ENCODE results near the gene TCF21.
A peak's percentile ranks its signal among the peaks of the same experiment; 100 is the strongest.
"Not testable (repeated sequence)": the region's sequence is repeated elsewhere in the genome, so short reads cannot be mapped to it uniquely, and the experiment has no call there.

Gene TCF21

DNA sequence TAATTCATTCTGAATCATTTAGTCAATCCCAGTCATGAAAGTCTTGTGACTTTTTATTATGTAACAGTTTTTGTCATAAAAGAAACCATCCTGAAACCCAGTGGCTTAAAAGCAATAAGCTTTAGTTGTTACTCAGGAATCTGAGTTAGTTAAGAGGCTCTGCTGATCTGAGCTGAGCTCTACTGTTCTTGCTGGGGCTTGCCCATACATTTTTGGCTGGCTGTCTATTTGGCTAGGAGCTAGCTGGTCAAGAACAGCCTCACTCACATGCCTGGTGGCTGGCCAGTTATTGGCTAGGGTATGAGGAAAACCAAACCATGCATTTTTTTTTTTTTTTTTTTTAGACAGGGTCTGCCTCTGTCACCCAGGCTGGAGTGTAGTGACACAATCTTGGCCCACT, 10.6 kb downstream of the TCF21 start:
- H3K27me3 ChIP-seq (ENCODE audit: control insufficient read depth, insufficient read depth, low read length), result no peaks in the 10 kb centered on the region
- no peak overlapping the region for H3K4me2 ChIP-seq (ENCODE audit: low read length)
- H3K9me3 ChIP-seq (replicated peaks; ENCODE audit: low read length), result no peaks in the 10 kb centered on the region
- H3K4me1 ChIP-seq (ENCODE audit: control insufficient read depth, insufficient read depth, low read length), result peaks cover 15% of the 10 kb centered on the region
- no peak overlapping the region for H3K9ac ChIP-seq (ENCODE audit: low read depth, low read length)
- no peak overlapping the region for H3K4me3 ChIP-seq (ENCODE audit: low read length)
- no peaks in the 10 kb centered on the region for H3K36me3 ChIP-seq (ENCODE audit: insufficient read depth, low read length)

DNA sequence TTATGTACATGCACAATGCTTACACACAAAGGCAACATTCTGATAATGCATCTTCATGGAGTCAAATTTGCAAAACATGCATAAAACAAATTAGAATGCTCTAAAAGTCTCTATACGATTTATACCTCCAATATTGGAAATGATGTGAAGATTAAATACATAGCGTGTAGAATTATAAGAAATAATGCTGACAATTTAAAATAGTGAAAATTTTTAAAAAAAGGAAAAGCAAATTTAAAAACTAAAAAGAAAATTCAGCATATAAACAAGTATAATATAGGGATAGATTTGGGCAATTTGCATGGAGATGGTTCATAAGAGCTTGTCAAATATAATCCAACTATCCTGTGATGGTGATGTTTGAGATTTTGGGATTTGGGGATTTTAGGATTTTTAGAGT, 14.9 kb downstream of the TCF21 start:
- Histone ChIP-seq H3K9ac (ENCODE audit: low read depth, low read length) (no peak overlapping the region), H3K36me3 (ENCODE audit: insufficient read depth, low read length) (no peaks in the 10 kb centered on the region), H3K27me3 (ENCODE audit: control insufficient read depth, insufficient read depth, low read length) (no peaks in the 10 kb centered on the region), H3K4me3 (ENCODE audit: low read length) (no peak overlapping the region), H3K9me3 (replicated peaks; ENCODE audit: low read length) (no peaks in the 10 kb centered on the region), H3K4me2 (ENCODE audit: low read length) (no peak overlapping the region), H3K4me1 (ENCODE audit: control insufficient read depth, insufficient read depth, low read length) (no peaks in the 10 kb centered on the region)

DNA sequence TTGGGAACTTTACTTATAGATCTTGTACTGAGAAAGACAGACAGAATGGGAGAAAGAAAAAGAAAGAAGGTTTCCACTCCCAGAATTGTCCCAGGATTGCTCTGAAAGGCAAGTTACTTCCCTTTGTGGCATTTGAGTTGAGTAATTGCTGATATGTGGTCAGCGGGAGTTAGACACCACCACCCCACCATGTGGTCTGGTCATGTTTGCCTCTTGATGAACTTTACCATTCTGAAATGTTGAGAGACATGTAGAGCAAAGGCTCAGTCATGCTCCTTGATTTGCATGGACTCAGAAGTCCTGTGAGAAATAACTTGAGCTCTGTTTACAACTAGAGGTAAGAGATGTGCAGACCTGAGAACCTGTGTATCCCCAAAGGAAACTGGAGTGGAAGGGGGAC, 17.1 kb downstream of the TCF21 start:
- Histone ChIP-seq H3K9ac (ENCODE audit: low read depth, low read length) (no peak overlapping the region), H3K4me3 (ENCODE audit: low read length) (no peak overlapping the region), H3K4me2 (ENCODE audit: low read length) (no peak overlapping the region), H3K27me3 (ENCODE audit: control insufficient read depth, insufficient read depth, low read length) (no peaks in the 10 kb centered on the region), H3K36me3 (ENCODE audit: insufficient read depth, low read length) (no peaks in the 10 kb centered on the region), H3K4me1 (ENCODE audit: control insufficient read depth, insufficient read depth, low read length) (no peaks in the 10 kb centered on the region), H3K9me3 (replicated peaks; ENCODE audit: low read length) (no peaks in the 10 kb centered on the region)

DNA sequence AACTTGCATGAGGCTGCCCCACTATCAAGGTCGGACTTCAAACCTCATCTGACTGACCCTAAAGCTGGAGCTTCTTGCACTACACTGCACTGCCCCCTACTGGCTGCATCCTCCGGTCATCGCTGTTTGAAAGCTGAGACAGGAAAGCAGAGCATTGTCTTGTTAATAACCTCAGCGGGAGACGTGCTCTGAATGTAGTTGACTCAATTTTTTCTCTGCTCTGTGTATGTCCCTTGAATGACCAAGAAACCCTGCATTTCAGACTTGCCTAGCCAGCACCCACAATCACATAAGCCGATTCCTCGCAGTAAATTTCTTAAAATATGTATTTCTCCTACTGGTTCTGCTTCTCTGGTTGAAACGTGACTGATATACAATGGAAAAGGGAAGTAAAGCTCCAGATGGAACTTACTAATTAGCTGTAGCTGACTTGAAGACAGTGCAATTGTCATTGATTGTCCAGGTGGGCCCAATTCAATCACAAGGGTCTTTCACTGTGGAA, 27.8 kb downstream of the TCF21 start:
- H3K36me3 ChIP-seq (ENCODE audit: insufficient read depth, low read length), result no peaks in the 10 kb centered on the region
- H3K9me3 ChIP-seq (replicated peaks; ENCODE audit: low read length), result no peaks in the 10 kb centered on the region
- peaks cover 7% of the 10 kb centered on the region for H3K4me1 ChIP-seq (ENCODE audit: control insufficient read depth, insufficient read depth, low read length)
- H3K9ac ChIP-seq (ENCODE audit: low read depth, low read length), result peak overlapping the region; percentile 53
- peak overlapping the region; percentile 9 for H3K4me2 ChIP-seq (ENCODE audit: low read length)
- no peaks in the 10 kb centered on the region for H3K27me3 ChIP-seq (ENCODE audit: control insufficient read depth, insufficient read depth, low read length)
- no peak overlapping the region for H3K4me3 ChIP-seq (ENCODE audit: low read length)

DNA sequence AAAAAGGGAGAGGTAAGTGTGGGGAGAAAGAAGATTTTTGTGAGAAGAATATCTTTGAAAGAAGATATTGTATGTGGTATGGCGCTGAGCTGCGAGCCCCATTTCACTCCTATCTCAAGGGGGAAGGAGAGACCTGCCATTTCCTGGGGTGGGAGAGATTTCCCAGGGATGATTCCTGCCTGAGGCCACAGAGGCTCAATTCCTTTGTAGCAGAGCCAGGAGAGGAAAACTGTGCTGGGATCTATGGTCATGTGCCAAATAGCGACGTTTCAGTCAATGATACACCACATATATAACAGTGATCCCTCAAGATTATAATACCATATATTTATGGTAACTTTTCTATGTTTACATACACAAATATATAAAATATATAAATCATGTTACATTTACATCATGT, 28.9 kb downstream of the TCF21 start:
- Histone ChIP-seq H3K9ac (ENCODE audit: low read depth, low read length) (no peak overlapping the region), H3K4me2 (ENCODE audit: low read length) (no peak overlapping the region), H3K4me1 (ENCODE audit: control insufficient read depth, insufficient read depth, low read length) (peaks cover 7% of the 10 kb centered on the region), H3K27me3 (ENCODE audit: control insufficient read depth, insufficient read depth, low read length) (no peaks in the 10 kb centered on the region), H3K36me3 (ENCODE audit: insufficient read depth, low read length) (no peaks in the 10 kb centered on the region), H3K4me3 (ENCODE audit: low read length) (no peak overlapping the region), H3K9me3 (replicated peaks; ENCODE audit: low read length) (no peaks in the 10 kb centered on the region)

DNA sequence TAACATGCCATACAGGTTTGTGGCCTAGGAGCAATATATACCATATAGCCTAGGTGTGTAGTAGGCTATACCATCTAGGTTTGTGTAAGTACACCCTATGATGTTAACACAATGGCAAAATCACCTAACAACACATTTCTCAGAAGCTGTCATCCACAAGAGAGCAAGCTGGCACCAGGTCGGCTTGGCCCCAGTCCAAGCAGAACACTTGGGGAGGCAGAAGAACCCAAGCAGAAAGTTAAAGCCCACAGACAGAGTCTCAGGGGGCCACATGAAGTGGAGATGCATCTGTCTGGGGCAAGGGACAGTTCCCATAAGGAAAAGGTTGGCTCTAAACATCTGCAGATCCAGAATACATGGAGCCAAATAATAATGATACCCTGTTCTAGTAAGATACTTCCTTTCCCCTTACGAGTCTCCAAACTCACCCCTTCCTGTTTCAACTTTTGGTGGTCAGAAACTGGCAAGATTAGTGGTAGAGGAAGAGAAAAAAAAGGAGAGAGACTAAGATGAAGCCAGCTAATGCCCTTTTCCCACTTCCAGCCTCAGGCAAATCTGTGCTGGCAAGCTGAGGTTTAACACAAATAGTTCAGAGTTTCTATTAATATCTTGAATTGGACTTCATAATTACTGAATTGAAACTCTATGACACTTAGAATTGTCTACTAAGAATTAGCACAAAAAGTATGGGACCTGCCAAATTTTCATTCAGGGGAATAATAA, 29.5 kb downstream of the TCF21 start:
- Histone ChIP-seq H3K9me3 (replicated peaks; ENCODE audit: low read length) (no peaks in the 10 kb centered on the region), H3K4me3 (ENCODE audit: low read length) (no peak overlapping the region), H3K27me3 (ENCODE audit: control insufficient read depth, insufficient read depth, low read length) (no peaks in the 10 kb centered on the region), H3K4me1 (ENCODE audit: control insufficient read depth, insufficient read depth, low read length) (peaks cover 7% of the 10 kb centered on the region), H3K4me2 (ENCODE audit: low read length) (no peak overlapping the region), H3K9ac (ENCODE audit: low read depth, low read length) (no peak overlapping the region), H3K36me3 (ENCODE audit: insufficient read depth, low read length) (no peaks in the 10 kb centered on the region)

DNA sequence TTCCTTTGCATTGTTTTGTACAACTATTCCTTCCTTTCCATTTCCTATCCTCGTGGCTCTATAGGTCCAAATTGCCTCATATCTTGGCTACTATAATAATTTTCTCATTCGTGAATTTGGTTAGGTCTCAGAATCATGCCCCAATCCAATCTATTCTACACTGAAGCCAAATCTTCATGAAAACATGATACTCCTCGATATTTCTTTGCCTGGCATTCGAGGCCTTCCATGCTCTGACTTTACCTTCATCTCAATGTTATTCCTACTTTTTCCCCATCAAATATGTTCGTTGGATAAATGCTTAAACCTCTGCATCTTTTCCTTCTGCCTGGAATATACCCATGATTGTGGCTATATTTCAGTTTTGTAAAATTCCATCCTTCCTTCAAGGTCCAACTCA, 30.4 kb downstream of the TCF21 start:
- Histone ChIP-seq H3K9ac (ENCODE audit: low read depth, low read length) (no peak overlapping the region), H3K4me1 (ENCODE audit: control insufficient read depth, insufficient read depth, low read length) (peaks cover 7% of the 10 kb centered on the region), H3K36me3 (ENCODE audit: insufficient read depth, low read length) (no peaks in the 10 kb centered on the region), H3K27me3 (ENCODE audit: control insufficient read depth, insufficient read depth, low read length) (no peaks in the 10 kb centered on the region), H3K4me2 (ENCODE audit: low read length) (no peak overlapping the region), H3K4me3 (ENCODE audit: low read length) (no peak overlapping the region), H3K9me3 (replicated peaks; ENCODE audit: low read length) (no peaks in the 10 kb centered on the region)

DNA sequence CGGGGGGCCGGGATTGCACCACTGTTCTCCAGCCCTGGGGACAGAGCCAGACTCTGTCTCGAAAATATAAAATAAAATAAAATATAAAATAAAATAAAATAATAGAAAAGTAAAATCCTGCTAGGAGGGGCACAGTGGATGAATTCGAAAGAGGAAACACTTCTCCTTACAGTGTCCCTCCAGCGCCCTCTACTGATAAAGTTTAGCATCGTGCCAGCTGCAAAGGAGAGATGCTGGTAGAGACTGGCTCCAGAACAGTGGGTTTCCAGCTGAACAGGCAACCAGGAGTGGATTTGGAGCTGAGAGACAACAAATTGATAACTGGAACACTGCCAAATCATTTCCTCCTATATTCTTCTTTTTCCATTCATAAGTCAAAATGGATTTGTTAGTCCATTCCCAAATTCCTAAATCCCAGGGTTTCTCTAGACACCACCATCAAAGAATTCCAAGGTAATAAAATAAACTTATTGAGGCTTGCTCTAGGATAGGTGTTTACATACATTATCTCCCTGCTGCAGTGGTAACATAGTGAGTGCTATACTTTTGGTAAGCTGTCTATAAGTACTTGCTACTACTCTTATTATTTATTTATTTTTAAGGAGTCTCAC, 32.4 kb downstream of the TCF21 start:
- Histone ChIP-seq H3K9me3 (replicated peaks; ENCODE audit: low read length) (no peaks in the 10 kb centered on the region), H3K4me2 (ENCODE audit: low read length) (no peak overlapping the region), H3K9ac (ENCODE audit: low read depth, low read length) (no peak overlapping the region), H3K4me1 (ENCODE audit: control insufficient read depth, insufficient read depth, low read length) (peaks cover 4% of the 10 kb centered on the region), H3K4me3 (ENCODE audit: low read length) (no peak overlapping the region), H3K36me3 (ENCODE audit: insufficient read depth, low read length) (no peaks in the 10 kb centered on the region), H3K27me3 (ENCODE audit: control insufficient read depth, insufficient read depth, low read length) (peaks cover 6% of the 10 kb centered on the region)

DNA sequence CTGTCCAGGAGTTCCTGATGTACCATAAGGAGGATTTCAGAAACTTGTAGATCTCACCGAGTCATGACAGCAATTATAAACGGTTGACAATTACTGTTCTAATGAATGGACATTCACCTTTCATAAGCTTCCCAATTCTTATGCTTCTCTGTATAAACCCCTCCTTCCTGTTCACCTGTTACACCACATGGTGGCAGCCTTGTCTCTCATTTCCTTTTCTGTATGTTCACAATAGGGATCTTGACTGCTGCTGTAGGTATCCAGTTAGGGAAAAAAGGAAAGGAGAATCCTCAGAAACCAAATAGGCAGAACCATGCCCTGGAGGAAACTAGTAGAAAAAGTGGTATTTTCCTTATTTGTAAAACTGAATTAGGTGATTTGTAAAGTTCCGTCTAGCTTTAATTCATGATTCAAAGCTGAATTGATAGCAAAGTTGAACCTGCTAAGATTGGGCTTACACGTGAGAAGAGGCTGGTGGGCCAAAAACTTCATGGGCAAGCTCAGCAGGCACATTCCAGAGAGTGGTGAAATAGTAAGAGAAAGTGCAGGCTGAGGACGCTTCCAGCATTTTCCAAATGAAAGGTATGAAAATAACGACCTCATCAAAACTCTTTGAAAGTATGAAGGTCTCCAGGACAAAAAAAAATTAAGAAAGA, 35.2 kb downstream of the TCF21 start:
- H3K9ac ChIP-seq (ENCODE audit: low read depth, low read length), result no peak overlapping the region
- H3K4me1 ChIP-seq (ENCODE audit: control insufficient read depth, insufficient read depth, low read length), result no peaks in the 10 kb centered on the region
- no peaks in the 10 kb centered on the region for H3K36me3 ChIP-seq (ENCODE audit: insufficient read depth, low read length)
- H3K27me3 ChIP-seq (ENCODE audit: control insufficient read depth, insufficient read depth, low read length), result peaks cover 6% of the 10 kb centered on the region
- no peak overlapping the region for H3K4me2 ChIP-seq (ENCODE audit: low read length)
- H3K4me3 ChIP-seq (ENCODE audit: low read length), result no peak overlapping the region
- no peaks in the 10 kb centered on the region for H3K9me3 ChIP-seq (replicated peaks; ENCODE audit: low read length)

DNA sequence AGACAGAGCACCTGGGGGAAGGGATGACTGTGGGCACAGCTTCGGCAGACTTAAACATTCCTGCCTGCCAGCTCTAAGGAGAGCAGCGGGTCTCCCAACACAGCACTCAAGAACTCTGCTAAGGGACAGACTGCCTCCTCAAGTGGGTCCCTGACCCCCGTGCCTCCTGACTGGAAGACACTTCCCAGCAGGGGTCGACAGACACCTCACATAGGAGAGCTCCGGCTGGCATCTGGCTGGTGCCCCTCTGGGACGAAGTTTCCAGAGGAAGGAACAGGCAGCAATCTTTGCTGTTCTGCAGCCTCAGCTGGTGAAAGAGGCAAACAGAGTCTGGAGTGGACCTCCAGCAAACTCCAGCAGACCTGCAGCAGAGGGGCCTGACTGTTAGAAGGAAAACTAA, 42.3 kb downstream of the TCF21 start:
- H3K36me3 ChIP-seq (ENCODE audit: insufficient read depth, low read length); H3K9me3 ChIP-seq (replicated peaks; ENCODE audit: low read length); H3K9ac ChIP-seq (ENCODE audit: low read depth, low read length); H3K4me2 ChIP-seq (ENCODE audit: low read length); H3K4me1 ChIP-seq (ENCODE audit: control insufficient read depth, insufficient read depth, low read length); H3K4me3 ChIP-seq (ENCODE audit: low read length); H3K27me3 ChIP-seq (ENCODE audit: control insufficient read depth, insufficient read depth, low read length): not testable (repeated sequence)

DNA sequence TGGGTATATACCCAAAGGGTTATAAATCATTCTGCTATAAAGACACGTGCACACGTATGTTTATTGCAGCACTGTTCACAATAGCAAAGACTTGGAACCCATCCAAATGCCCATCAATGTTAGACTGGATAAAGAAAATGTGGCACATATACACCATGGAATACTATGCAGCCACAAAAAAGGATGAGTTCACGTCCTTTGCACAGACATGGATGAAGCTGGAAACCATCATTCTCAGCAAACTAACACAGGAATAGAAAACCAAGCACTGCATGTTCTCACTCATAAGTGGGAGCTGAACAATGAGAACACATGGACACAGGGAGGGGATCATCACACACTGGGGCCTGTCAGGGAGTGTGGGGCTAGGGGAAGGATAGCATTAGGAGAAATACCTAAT, 47.4 kb downstream of the TCF21 start:
- H3K4me2 ChIP-seq (ENCODE audit: low read length); H3K4me3 ChIP-seq (ENCODE audit: low read length); H3K27me3 ChIP-seq (ENCODE audit: control insufficient read depth, insufficient read depth, low read length); H3K9me3 ChIP-seq (replicated peaks; ENCODE audit: low read length); H3K4me1 ChIP-seq (ENCODE audit: control insufficient read depth, insufficient read depth, low read length); H3K9ac ChIP-seq (ENCODE audit: low read depth, low read length); H3K36me3 ChIP-seq (ENCODE audit: insufficient read depth, low read length): not testable (repeated sequence)

DNA sequence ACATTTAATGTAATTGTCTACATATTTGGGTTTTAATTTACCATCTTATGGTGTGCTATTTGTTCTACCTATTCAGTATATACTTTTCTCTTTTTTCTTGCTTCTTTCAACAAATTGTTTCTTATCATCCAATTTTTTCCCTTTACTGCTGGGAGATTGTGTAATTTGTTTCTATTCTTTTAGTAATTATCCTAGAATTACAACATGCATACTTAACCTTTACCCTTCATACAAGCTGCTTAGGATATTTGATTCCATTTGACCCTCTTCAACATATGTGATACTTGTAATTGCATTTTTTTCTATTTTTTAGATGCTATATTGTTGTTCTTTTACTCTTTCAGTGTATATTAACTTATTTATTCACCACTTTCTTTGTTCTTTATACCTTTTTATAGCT, 49.0 kb downstream of the TCF21 start:
- Histone ChIP-seq H3K4me2 (ENCODE audit: low read length) (no peak overlapping the region), H3K4me3 (ENCODE audit: low read length) (no peak overlapping the region), H3K36me3 (ENCODE audit: insufficient read depth, low read length) (no peaks in the 10 kb centered on the region), H3K9me3 (replicated peaks; ENCODE audit: low read length) (no peaks in the 10 kb centered on the region), H3K9ac (ENCODE audit: low read depth, low read length) (no peak overlapping the region), H3K27me3 (ENCODE audit: control insufficient read depth, insufficient read depth, low read length) (no peaks in the 10 kb centered on the region), H3K4me1 (ENCODE audit: control insufficient read depth, insufficient read depth, low read length) (no peaks in the 10 kb centered on the region)
